CD4-positive, alpha-beta T cell treated with Interferon gamma for 1 hour (primary cell): ENCODE results near the gene TSHZ2.
"Not testable (repeated sequence)": the region's sequence is repeated elsewhere in the genome, so short reads cannot be mapped to it uniquely, and the experiment has no call there.

ENCODE experiments used
- DNase-seq: peaks from one replicate; pipeline ENCODE4 v3.0.0-alpha.2; 2020

Gene TSHZ2

DNA sequence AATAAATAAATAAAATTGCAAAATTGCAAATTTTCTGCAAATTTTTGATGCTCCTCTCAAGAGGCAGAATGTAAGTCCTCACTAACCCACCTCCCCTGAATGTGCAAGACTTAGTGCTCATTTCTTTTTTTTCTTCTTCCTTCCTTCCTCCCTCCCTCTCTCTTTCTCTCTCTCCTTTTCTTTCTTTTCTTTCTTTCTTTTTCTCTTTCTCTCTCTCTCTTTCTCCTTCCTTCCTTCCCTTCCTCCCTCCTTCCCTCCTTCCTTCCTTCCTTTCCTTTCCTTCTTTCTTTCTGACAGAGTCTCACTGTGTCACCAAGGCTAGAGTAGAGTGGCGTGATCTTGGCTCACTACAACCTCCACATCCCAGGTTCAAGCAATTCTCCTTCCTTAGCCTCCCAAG lies 561.3 kb downstream of the TSHZ2 start:
- no peak for DNase-seq

- no peak for DNase-seq
Measured at GRCh38 chr20:53534037-53534436, 561.9 kb downstream of the TSHZ2 start.

DNA sequence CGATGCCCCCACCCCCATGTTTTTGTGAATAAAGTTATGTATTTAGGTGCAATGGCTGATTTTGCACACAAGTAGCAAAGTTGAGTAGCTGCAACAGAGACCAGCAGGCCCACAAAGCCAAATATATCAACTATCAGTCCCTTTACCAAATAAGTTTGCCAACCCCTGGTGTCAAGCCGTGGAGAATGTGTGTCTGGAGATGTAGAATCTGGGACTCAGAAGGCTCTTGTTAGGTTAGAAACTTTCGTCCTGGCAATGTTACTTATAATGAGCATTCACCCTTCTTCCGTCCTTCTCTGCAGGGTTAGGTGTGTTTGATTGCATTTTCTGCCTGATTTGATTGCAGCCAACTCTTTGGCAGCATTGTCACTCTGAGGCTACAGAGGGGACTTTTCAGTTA lies 563.7 kb downstream of the TSHZ2 start:
- no peak for DNase-seq

DNA sequence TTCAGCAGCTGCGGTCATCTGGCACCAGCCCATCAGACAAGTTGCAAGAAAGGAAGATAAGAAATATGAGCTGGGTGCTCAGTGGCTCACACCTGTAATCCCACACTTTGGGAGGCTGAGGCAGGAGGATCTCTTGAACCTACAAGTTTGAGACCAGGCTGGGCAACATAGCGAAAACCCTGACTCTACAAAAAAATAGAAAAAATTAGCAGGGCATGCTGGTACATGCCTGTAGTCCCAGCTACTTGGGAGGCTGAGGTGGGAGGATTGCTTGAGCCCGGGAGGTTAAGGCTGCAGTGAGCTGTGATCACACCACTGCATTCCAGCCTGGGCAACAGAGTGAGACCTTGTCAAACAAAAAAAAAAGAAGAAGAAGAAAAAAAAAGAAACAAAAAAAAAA lies 564.2 kb downstream of the TSHZ2 start:
- DNase-seq = not testable (repeated sequence)

DNA sequence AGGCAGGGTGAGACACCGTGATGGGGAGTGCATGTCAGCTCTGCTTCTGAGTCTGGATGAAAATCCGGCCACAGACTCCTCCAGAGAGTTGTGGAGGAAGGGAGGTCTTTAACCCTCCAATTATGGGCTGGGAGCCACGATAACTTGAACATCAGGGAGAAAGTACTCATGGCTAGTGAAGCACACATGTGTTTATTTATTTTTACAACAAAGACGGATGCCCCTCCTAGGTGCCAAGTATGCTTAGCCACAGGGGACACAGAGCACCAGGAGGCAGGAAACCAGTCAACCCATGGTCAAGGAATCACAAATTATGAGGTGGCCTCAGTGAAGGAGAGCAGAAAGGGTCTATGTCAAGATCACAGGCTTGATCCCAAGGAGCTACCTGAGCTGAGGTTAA lies 567.4 kb downstream of the TSHZ2 start:
- no peak for DNase-seq
